IPS-NIHi11 (cell line): ENCODE data around the gene HEXIM2.

Experiments used
- DNase-seq: peaks from one replicate; pipeline ENCODE4 v3.0.0; 2012; ENCODE audit warnings: mixed read lengths, low spot score

The HEXIM2 gene

GRCh38 chr17:45144199-45145034 lies 17.3 kb upstream of the HEXIM2 start:
- no peak for DNase-seq

GRCh38 chr17:45145035-45145389 lies 16.7 kb upstream of the HEXIM2 start:
- no peak for DNase-seq

- no peak for DNase-seq
Measured at GRCh38 chr17:45146166-45146565, 15.5 kb upstream of the HEXIM2 start.

- no peak for DNase-seq
Measured at GRCh38 chr17:45146592-45146889, 15.1 kb upstream of the HEXIM2 start.

GRCh38 chr17:45146890-45147580 lies 14.6 kb upstream of the HEXIM2 start:
- DNase-seq = peak; percentile 57

GRCh38 chr17:45147581-45148182 lies 14.0 kb upstream of the HEXIM2 start:
- DNase-seq = peak; percentile 56

- peak; percentile 93 for DNase-seq
Measured at GRCh38 chr17:45148183-45149036, 13.3 kb upstream of the HEXIM2 start, which contains the start of gene HEXIM1. TSS of gene HEXIM1 (plus strand) at chr17:45148475. CDS start at chr17:45149191, 716 bp downstream.

- peak; percentile 78 for DNase-seq
Measured at GRCh38 chr17:45149037-45149668, 12.5 kb upstream of the HEXIM2 start.

GRCh38 chr17:45149669-45150664 lies 11.7 kb upstream of the HEXIM2 start:
- peak; percentile 14 for DNase-seq

GRCh38 chr17:45150911-45151809 lies 10.5 kb upstream of the HEXIM2 start:
- no peak for DNase-seq

GRCh38 chr17:45155029-45155428 lies 6.6 kb upstream of the HEXIM2 start:
- DNase-seq = no peak

GRCh38 chr17:45155483-45155882 lies 6.2 kb upstream of the HEXIM2 start:
- no peak for DNase-seq

- DNase-seq = no peak
Measured at GRCh38 chr17:45156242-45156641, 5.4 kb upstream of the HEXIM2 start.

- peak; percentile 86 for DNase-seq
Measured at GRCh38 chr17:45160447-45161287, 1.0 kb upstream of the HEXIM2 start.

GRCh38 chr17:45162025-45162687 lies 481 bp downstream of the HEXIM2 start:
- DNase-seq = no peak

GRCh38 chr17:45164734-45165269 lies 3.1 kb downstream of the HEXIM2 start:
- no peak for DNase-seq

GRCh38 chr17:45168991-45169752 lies 7.5 kb downstream of the HEXIM2 start:
- DNase-seq = no peak
